ENCODE measurements around the gene SFTPA2. TPM values are rescaled to one million over a fixed set of nuclear protein-coding genes. Genes with fewer than 3 reads are reported as not detected.

Gene SFTPA2
- total RNA-seq, 1 experiment from 2014 or later: 4.6 TPM

DNA sequence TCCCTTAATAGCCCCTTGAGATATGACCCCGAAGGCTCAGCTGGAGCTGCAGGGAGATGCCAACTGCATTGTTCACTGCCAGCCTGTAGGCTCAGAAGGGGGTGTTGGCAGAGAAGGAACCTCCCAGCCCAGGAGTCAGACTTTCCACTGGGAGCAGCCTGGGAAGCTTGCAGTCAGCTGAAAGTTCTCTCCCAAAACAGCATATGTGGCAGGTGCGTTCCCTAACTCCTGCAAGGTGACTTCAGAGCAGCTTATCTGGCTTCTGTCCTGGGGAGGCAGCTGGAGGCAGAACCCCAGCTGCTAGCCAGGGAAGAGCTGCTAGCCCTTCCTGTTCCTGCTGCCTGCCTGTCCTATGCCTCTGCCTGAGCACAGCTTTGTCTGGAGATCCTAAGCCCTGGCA lies 8.1 kb downstream of the SFTPA2 start:
- TF ChIP-seq, protein P1, sequence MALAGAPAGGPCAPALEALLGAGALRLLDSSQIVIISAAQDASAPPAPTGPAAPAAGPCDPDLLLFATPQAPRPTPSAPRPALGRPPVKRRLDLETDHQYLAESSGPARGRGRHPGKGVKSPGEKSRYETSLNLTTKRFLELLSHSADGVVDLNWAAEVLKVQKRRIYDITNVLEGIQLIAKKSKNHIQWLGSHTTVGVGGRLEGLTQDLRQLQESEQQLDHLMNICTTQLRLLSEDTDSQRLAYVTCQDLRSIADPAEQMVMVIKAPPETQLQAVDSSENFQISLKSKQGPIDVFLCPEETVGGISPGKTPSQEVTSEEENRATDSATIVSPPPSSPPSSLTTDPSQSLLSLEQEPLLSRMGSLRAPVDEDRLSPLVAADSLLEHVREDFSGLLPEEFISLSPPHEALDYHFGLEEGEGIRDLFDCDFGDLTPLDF (CRISPR knock-in tag; IDR thresholded peaks at IDR 0.05): no peak
- no peak for TF ChIP-seq CREM (CRISPR knock-in tag; IDR thresholded peaks at IDR 0.05)
- TF ChIP-seq, protein P2, sequence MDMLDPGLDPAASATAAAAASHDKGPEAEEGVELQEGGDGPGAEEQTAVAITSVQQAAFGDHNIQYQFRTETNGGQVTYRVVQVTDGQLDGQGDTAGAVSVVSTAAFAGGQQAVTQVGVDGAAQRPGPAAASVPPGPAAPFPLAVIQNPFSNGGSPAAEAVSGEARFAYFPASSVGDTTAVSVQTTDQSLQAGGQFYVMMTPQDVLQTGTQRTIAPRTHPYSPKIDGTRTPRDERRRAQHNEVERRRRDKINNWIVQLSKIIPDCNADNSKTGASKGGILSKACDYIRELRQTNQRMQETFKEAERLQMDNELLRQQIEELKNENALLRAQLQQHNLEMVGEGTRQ (CRISPR knock-in tag; IDR thresholded peaks at IDR 0.05): no peak
- TF ChIP-seq SP1 (CRISPR knock-in tag; conservative IDR thresholded peaks at IDR 0.05): no peak
- no peak for TF ChIP-seq NFYB (CRISPR knock-in tag; conservative IDR thresholded peaks at IDR 0.05; ENCODE audit: low read depth)
- TF ChIP-seq, protein P3, sequence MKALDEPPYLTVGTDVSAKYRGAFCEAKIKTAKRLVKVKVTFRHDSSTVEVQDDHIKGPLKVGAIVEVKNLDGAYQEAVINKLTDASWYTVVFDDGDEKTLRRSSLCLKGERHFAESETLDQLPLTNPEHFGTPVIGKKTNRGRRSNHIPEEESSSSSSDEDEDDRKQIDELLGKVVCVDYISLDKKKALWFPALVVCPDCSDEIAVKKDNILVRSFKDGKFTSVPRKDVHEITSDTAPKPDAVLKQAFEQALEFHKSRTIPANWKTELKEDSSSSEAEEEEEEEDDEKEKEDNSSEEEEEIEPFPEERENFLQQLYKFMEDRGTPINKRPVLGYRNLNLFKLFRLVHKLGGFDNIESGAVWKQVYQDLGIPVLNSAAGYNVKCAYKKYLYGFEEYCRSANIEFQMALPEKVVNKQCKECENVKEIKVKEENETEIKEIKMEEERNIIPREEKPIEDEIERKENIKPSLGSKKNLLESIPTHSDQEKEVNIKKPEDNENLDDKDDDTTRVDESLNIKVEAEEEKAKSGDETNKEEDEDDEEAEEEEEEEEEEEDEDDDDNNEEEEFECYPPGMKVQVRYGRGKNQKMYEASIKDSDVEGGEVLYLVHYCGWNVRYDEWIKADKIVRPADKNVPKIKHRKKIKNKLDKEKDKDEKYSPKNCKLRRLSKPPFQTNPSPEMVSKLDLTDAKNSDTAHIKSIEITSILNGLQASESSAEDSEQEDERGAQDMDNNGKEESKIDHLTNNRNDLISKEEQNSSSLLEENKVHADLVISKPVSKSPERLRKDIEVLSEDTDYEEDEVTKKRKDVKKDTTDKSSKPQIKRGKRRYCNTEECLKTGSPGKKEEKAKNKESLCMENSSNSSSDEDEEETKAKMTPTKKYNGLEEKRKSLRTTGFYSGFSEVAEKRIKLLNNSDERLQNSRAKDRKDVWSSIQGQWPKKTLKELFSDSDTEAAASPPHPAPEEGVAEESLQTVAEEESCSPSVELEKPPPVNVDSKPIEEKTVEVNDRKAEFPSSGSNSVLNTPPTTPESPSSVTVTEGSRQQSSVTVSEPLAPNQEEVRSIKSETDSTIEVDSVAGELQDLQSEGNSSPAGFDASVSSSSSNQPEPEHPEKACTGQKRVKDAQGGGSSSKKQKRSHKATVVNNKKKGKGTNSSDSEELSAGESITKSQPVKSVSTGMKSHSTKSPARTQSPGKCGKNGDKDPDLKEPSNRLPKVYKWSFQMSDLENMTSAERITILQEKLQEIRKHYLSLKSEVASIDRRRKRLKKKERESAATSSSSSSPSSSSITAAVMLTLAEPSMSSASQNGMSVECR (CRISPR knock-in tag; IDR thresholded peaks at IDR 0.05; ENCODE audit: borderline replicate concordance): no peak
- no peak for TF ChIP-seq ZBTB21 (CRISPR knock-in tag; IDR thresholded peaks at IDR 0.05; ENCODE audit: borderline replicate concordance)
- TF ChIP-seq OVOL2 (CRISPR knock-in tag; IDR thresholded peaks at IDR 0.05; ENCODE audit: borderline replicate concordance): no peak
- TF ChIP-seq, protein P4, sequence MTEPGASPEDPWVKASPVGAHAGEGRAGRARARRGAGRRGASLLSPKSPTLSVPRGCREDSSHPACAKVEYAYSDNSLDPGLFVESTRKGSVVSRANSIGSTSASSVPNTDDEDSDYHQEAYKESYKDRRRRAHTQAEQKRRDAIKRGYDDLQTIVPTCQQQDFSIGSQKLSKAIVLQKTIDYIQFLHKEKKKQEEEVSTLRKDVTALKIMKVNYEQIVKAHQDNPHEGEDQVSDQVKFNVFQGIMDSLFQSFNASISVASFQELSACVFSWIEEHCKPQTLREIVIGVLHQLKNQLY (CRISPR knock-in tag; IDR thresholded peaks at IDR 0.05): no peak
- TF ChIP-seq, protein P5, sequence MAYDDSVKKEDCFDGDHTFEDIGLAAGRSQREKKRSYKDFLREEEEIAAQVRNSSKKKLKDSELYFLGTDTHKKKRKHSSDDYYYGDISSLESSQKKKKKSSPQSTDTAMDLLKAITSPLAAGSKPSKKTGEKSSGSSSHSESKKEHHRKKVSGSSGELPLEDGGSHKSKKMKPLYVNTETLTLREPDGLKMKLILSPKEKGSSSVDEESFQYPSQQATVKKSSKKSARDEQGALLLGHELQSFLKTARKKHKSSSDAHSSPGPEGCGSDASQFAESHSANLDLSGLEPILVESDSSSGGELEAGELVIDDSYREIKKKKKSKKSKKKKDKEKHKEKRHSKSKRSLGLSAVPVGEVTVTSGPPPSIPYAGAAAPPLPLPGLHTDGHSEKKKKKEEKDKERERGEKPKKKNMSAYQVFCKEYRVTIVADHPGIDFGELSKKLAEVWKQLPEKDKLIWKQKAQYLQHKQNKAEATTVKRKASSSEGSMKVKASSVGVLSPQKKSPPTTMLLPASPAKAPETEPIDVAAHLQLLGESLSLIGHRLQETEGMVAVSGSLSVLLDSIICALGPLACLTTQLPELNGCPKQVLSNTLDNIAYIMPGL (CRISPR knock-in tag; IDR thresholded peaks at IDR 0.05): no peak
- TF ChIP-seq, protein P6, sequence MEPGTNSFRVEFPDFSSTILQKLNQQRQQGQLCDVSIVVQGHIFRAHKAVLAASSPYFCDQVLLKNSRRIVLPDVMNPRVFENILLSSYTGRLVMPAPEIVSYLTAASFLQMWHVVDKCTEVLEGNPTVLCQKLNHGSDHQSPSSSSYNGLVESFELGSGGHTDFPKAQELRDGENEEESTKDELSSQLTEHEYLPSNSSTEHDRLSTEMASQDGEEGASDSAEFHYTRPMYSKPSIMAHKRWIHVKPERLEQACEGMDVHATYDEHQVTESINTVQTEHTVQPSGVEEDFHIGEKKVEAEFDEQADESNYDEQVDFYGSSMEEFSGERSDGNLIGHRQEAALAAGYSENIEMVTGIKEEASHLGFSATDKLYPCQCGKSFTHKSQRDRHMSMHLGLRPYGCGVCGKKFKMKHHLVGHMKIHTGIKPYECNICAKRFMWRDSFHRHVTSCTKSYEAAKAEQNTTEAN (CRISPR knock-in tag; IDR thresholded peaks at IDR 0.05): no peak
- TF ChIP-seq TCF7 (CRISPR knock-in tag; IDR thresholded peaks at IDR 0.05; ENCODE audit: low read depth): no peak
- TF ChIP-seq ZNF416 (CRISPR knock-in tag; IDR thresholded peaks at IDR 0.05): no peak
- TF ChIP-seq, protein P7, sequence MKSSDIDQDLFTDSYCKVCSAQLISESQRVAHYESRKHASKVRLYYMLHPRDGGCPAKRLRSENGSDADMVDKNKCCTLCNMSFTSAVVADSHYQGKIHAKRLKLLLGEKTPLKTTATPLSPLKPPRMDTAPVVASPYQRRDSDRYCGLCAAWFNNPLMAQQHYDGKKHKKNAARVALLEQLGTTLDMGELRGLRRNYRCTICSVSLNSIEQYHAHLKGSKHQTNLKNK (CRISPR knock-in tag; IDR thresholded peaks at IDR 0.05): no peak
- TF ChIP-seq ETV6 (CRISPR knock-in tag; IDR thresholded peaks at IDR 0.05): no peak
- no peak for TF ChIP-seq ZNF423 (CRISPR knock-in tag; IDR thresholded peaks at IDR 0.05)
- no peak for TF ChIP-seq RORB (CRISPR knock-in tag; IDR thresholded peaks at IDR 0.05)
- no peak for TF ChIP-seq ZNF219 (CRISPR knock-in tag; IDR thresholded peaks at IDR 0.05; ENCODE audit: borderline replicate concordance)
- Mint-ChIP-seq H3K9me3 (no peaks in the 10 kb centered on the region), H3K27me3 (ENCODE audit: low read depth) (peaks cover 4% of the 10 kb centered on the region), H3K36me3 (no peaks in the 10 kb centered on the region), H3K27ac (no peak overlapping the region), H3K4me1 (no peaks in the 10 kb centered on the region), H3K4me3 (no peak overlapping the region)
- POLR2A ChIA-PET: no interaction called here
- CTCF ChIA-PET: interaction anchor here (0.8 to 1.8 kb wide), 3 partner anchors 8 to 15 kb away, joined by 3 to 7 read pairs (median 3); partner anchors contain the start of gene SFTPA2
- ATAC-seq: no peak
- no peak for DNase-seq (ENCODE audit: low spot score)
